Activated T-cell treated with anti-CD3 and anti-CD28 coated beads, Interleukin-2, amount 50 U/mL, for 48 hours (primary cell): Measurements from ENCODE around the gene MAN1C1.

ENCODE experiments used
- DNase-seq, 2 experiments: peaks; one replicate each; pipeline ENCODE4 v3.0.0-alpha.2; 2020

Gene MAN1C1

GRCh38 chr1:25743164-25744139, 126.9 kb downstream of the MAN1C1 start:
- DNase-seq = no peak

- DNase-seq = no peak
These were observed 127.6 kb downstream of the MAN1C1 start for GRCh38 chr1:25744140-25744581.

GRCh38 chr1:25744636-25745425, 128.2 kb downstream of the MAN1C1 start:
- DNase-seq = no peak

- DNase-seq = no peak
These were observed 129.9 kb downstream of the MAN1C1 start for GRCh38 chr1:25746299-25747045.

GRCh38 chr1:25747046-25747719, 130.6 kb downstream of the MAN1C1 start:
- DNase-seq = no peak

GRCh38 chr1:25748531-25749205, 132.1 kb downstream of the MAN1C1 start:
- no peak for DNase-seq

- DNase-seq = no peak
These were observed 134.5 kb downstream of the MAN1C1 start for GRCh38 chr1:25750923-25751605.

GRCh38 chr1:25754470-25755181, 138.0 kb downstream of the MAN1C1 start:
- DNase-seq = peak; percentile 36 to 47

- DNase-seq = no peak
These were observed 139.0 kb downstream of the MAN1C1 start for GRCh38 chr1:25755475-25756125.

GRCh38 chr1:25756215-25756614, 139.6 kb downstream of the MAN1C1 start:
- no peak for DNase-seq

- no peak for DNase-seq
These were observed 140.7 kb downstream of the MAN1C1 start for GRCh38 chr1:25757151-25757845.

- DNase-seq = no peak
These were observed 141.2 kb downstream of the MAN1C1 start for GRCh38 chr1:25757846-25758185.

- no peak for DNase-seq
These were observed 142.0 kb downstream of the MAN1C1 start for GRCh38 chr1:25758466-25759070.

- DNase-seq = no peak
These were observed 143.6 kb downstream of the MAN1C1 start for GRCh38 chr1:25760122-25760719.

- no peak for DNase-seq
These were observed 144.3 kb downstream of the MAN1C1 start for GRCh38 chr1:25760871-25761270.

- DNase-seq = no peak
These were observed 146.9 kb downstream of the MAN1C1 start for GRCh38 chr1:25763493-25763892.

- no peak for DNase-seq
These were observed 148.7 kb downstream of the MAN1C1 start for GRCh38 chr1:25765136-25765922.
